Esophagus muscularis mucosa (tissue), 4 donors: ENCODE measurements around the gene KCND3. TPM values are rescaled to one million over a fixed set of nuclear protein-coding genes. Genes with fewer than 3 reads are reported as not detected.
A peak's percentile ranks its signal among the peaks of the same experiment; 100 is the strongest.

Experiments
- DNase-seq: peaks from one replicate; pipeline ENCODE4 v3.0.0-alpha.2; 2017; ENCODE audit errors: extremely low spot score
- H3K27ac ChIP-seq, 4 donors: fragments of 200-600 bp; sonication (generic); replicated peaks in 1 of 4; 1 replicate in 3 of 4; 2 replicates in 1 of 4; pipeline ENCODE4 v1.5.1; 2016 to 2019; ENCODE audit warnings: mild to moderate bottlenecking in 1 of 4
- H3K27me3 ChIP-seq, 4 donors: fragments of 200-600 bp; sonication (generic); one replicate each; pipeline versions ENCODE4 v1.5.1 to v1.6.0; 2016 to 2019
- H3K36me3 ChIP-seq, 4 donors: fragments of 200-600 bp; sonication (generic); one replicate each; pipeline ENCODE4 v1.5.1; 2016 to 2019
- H3K4me1 ChIP-seq, 4 donors: fragments of 200-600 bp; sonication (generic); one replicate each; pipeline ENCODE4 v1.5.1; 2016 to 2019
- H3K4me3 ChIP-seq, 4 donors: fragments of 200-600 bp; sonication (generic); 1 replicate in 2 of 4; 2 replicates in 2 of 4; pipeline ENCODE4 v1.5.1; 2016 to 2019; ENCODE audit warnings: mild to moderate bottlenecking in 4 of 4, moderate library complexity in 1 of 4
- H3K9me3 ChIP-seq, 4 donors: fragments of 200-600 bp; sonication (generic); 1 replicate in 3 of 4; 2 replicates in 1 of 4; pipeline ENCODE4 v1.5.1; 2016 to 2019
- EP300 ChIP-seq: sonication (generic); formaldehyde crosslinking; IDR thresholded peaks from one replicate; pipeline ENCODE4 v1.6.1; 2017; ENCODE audit warnings: antibody characterized with exemption
- POLR2A ChIP-seq: fragments of 450-650 bp; IDR thresholded peaks from one replicate; pipeline ENCODE4 v1.6.1; 2017; ENCODE audit warnings: antibody characterized with exemption, moderate library complexity, mild to moderate bottlenecking, low read depth
- POLR2AphosphoS5 ChIP-seq, 2 donors: sonication (generic); formaldehyde crosslinking; IDR thresholded peaks; one replicate each; pipeline ENCODE4 v1.6.1; 2017; ENCODE audit warnings: antibody characterized with exemption in 2 of 2
- WGBS: methylation state at CpG from one replicate; pipeline ENCODE4 v1.1.5; 2018; 5-methylcytosine and 5-hydroxymethylcytosine counted together
- intact Hi-C: fragments of 100-400 bp; cut with DNase I; formaldehyde crosslinking; loops from one replicate; pipeline ENCODE4 v1.15.1; 2023
- total RNA-seq, 4 donors: library from RNA; depleted of rRNA; stranded (reverse); fragments of >200 nt; gene quantifications; one replicate each; pipeline versions ENCODE4 v1.1.0 to v1.2.1, GENCODE V29; 2016
- TF ChIP-seq, protein P1 (sequence below), 3 experiments: fragments of 200-600 bp in 2 of 3; fragments of 450-650 bp in 1 of 3; sonication (generic) in 2 of 3; IDR thresholded peaks; one replicate each; pipeline ENCODE4 v1.5.1; 2017 to 2019; ENCODE audit warnings: antibody characterized with exemption in 3 of 3, mild to moderate bottlenecking in 2 of 3, moderate library complexity in 1 of 3

KCND3 gene
- total RNA-seq, 4 donors from 2014 or later, result 25.7 to 57.6 (median 47.5) TPM

DNA sequence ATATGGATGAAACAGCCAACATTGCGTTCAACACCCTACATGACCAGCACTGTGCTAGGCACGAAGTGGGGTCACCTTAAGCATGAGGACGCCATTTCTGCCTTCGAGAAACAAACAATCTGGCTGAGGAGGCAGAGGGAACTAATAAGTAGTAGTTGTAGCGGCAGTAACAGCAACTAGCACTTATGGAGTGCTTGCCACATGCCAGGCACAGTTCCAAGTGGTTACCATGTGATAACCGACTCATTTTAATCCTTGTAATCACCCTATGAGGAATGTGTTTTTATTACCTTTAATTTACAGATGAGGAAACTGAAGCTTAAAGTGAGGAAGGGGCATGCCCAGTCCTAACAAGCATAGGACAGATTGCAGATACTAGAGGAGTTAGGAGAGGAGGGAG is 33.7 kb downstream of the KCND3 start:
- TF ChIP-seq, protein P1, sequence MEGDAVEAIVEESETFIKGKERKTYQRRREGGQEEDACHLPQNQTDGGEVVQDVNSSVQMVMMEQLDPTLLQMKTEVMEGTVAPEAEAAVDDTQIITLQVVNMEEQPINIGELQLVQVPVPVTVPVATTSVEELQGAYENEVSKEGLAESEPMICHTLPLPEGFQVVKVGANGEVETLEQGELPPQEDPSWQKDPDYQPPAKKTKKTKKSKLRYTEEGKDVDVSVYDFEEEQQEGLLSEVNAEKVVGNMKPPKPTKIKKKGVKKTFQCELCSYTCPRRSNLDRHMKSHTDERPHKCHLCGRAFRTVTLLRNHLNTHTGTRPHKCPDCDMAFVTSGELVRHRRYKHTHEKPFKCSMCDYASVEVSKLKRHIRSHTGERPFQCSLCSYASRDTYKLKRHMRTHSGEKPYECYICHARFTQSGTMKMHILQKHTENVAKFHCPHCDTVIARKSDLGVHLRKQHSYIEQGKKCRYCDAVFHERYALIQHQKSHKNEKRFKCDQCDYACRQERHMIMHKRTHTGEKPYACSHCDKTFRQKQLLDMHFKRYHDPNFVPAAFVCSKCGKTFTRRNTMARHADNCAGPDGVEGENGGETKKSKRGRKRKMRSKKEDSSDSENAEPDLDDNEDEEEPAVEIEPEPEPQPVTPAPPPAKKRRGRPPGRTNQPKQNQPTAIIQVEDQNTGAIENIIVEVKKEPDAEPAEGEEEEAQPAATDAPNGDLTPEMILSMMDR (IDR thresholded peaks at IDR 0.05), result no peak
- TF ChIP-seq EP300 (no peak), POLR2AphosphoS5 (IDR thresholded peaks at IDR 0.05) (no peak), POLR2A (no peak)
- intact Hi-C loops, result no loop called here
- H3K27ac ChIP-seq, result no peak overlapping the region
- H3K27me3 ChIP-seq, result no peaks in the 10 kb centered on the region
- peaks cover 35 to 60% (median 44%) of the 10 kb centered on the region in 4 donors for H3K4me1 ChIP-seq
- no peak overlapping the region for H3K4me3 ChIP-seq
- DNase-seq, result no peak
- 79% methylated on average over 6 of the region's 6 CpGs for WGBS
- no peaks in the 10 kb centered on the region for H3K9me3 ChIP-seq
- peaks cover 0 to 4% (median 0%) of the 10 kb centered on the region in 4 donors for H3K36me3 ChIP-seq

DNA sequence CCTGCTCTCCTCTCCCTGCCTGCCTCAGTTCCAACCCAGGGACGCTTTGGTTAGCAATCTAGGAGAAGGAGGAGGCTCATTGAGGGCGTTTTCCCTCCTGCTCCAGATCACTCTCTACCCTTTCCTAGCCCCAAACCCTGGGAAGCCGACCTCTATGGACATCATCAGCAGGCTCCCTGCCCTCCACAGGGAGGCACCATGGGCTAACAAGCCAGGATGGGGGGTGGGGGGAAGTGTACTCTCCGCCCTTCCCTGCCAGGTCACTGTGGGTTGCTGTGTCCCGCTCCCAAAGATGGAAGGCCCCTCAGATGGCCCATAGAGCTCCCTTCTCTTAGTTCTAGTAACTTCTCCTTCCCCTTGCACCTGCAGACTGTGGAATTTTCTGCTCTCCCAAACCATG is 35.7 kb downstream of the KCND3 start:
- Histone ChIP-seq H3K36me3 (peaks cover 0 to 4% (median 0%) of the 10 kb centered on the region in 4 donors), H3K9me3 (no peaks in the 10 kb centered on the region), H3K4me1 (peaks cover 33 to 58% (median 42%) of the 10 kb centered on the region in 4 donors), H3K27me3 (no peaks in the 10 kb centered on the region), H3K27ac (no peak overlapping the region), H3K4me3 (no peak overlapping the region)
- DNase-seq, result no peak
- intact Hi-C loops, result no loop called here
- WGBS, result 86% methylated on average over 5 of the region's 5 CpGs
- TF ChIP-seq, protein P1 (IDR thresholded peaks at IDR 0.05), result no peak
- TF ChIP-seq POLR2A (no peak), EP300 (no peak), POLR2AphosphoS5 (IDR thresholded peaks at IDR 0.05) (no peak)

- H3K9me3 ChIP-seq, result no peaks in the 10 kb centered on the region
- WGBS, result 67% methylated on average over 4 of the region's 4 CpGs
- peaks cover 31 to 57% (median 43%) of the 10 kb centered on the region in 4 donors for H3K4me1 ChIP-seq
- DNase-seq, result no peak
- no peak overlapping the region for H3K4me3 ChIP-seq
- no peaks in the 10 kb centered on the region for H3K27me3 ChIP-seq
- no peak overlapping the region for H3K27ac ChIP-seq
- TF ChIP-seq POLR2A, result no peak
- no peak for TF ChIP-seq POLR2AphosphoS5 (IDR thresholded peaks at IDR 0.05)
- TF ChIP-seq, protein P1 (IDR thresholded peaks at IDR 0.05), result no peak
- TF ChIP-seq EP300, result no peak
- H3K36me3 ChIP-seq, result no peaks in the 10 kb centered on the region
- intact Hi-C loops, result no loop called here
These were observed 37.3 kb downstream of the KCND3 start for GRCh38 chr1:111952125-111952657.

GRCh38 chr1:111948209-111949171 is 41.0 kb downstream of the KCND3 start:
- no peak for TF ChIP-seq POLR2A
- no peak for TF ChIP-seq EP300
- TF ChIP-seq, protein P1 (IDR thresholded peaks at IDR 0.05), result no peak
- peak; percentile 51 to 60 for TF ChIP-seq POLR2AphosphoS5 (IDR thresholded peaks at IDR 0.05)
- Histone ChIP-seq H3K9me3 (no peaks in the 10 kb centered on the region), H3K36me3 (no peaks in the 10 kb centered on the region), H3K4me1 (peaks cover 19 to 36% (median 33%) of the 10 kb centered on the region in 4 donors), H3K4me3 (peak overlapping the region in 2 of 4 donors; percentile 5), H3K27ac (peak overlapping the region; percentile 75 to 83 (median 76)), H3K27me3 (no peaks in the 10 kb centered on the region)
- intact Hi-C loops, result no loop called here
- WGBS, result 24% methylated on average over 5 of the region's 6 CpGs
- no peak for DNase-seq
